ENCODE results near the gene POLR2J.
"Not testable (repeated sequence)": the region's sequence is repeated elsewhere in the genome, so short reads cannot be mapped to it uniquely, and the experiment has no call there.

The POLR2J gene

DNA sequence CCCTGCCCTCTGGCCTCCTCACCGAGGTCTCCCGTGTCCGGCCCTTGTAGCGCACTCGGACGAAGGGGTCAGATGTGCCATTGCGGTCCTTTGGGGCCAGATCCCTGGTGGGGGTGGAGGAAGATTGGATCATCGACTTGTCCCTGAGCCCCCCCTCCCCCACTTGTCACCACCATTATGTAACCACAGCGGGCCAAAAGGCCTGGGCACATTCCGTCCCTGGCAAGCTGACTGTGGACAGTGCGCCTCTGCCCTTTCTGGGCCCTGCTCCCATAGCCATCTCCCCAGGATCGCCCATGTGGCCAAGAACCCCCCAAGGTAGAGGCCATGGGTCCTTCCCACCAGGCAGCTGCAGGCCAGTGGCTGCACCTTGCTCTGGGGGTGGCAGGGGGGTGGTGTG is 24.4 kb upstream of the POLR2J start:
- not testable (repeated sequence) for DNase-seq (ENCODE audit: extremely low read depth, low read depth); H3K4me3 ChIP-seq (replicated peaks; ENCODE audit: low read depth, low read length)

DNA sequence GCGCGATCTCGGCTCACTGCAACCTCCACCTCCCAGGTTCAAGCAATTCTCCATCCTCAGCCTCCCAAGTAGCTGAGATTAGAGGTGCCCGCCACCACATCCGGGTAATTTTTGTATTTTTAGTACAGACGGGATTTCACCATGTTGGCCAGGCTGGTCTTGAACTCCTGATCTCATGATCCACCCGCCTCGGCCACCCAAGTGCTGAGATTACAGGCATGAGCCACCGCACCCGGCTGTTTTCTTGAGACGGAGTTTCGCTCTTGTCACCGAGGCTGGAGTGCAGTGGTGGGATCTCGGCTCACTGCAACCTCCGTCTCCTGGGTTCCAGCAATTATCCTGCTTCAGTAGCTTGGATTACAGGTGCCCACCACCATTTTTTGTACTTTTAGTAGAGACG is 19.6 kb upstream of the POLR2J start:
- H3K4me3 ChIP-seq (replicated peaks; ENCODE audit: low read depth, low read length); DNase-seq (ENCODE audit: extremely low read depth, low read depth): not testable (repeated sequence)

DNA sequence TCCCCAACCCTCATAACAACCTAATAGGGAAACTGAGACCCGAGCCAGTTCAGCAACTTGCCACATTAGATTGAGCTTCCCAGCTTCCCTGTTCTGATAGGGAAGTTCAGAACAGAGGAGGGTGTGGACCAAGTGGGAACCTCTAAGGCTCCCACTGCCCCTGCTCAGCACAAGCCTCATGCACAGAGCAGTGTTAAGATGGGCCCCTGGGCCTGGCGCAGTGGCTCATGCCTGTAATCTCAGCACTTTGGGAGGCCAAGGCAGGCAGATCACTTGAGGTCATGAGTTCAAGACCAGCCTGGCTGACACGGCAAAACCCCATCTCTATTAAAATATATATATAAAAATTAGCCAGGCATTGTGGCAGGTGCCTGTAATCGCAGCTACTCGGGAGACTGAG is 18.6 kb upstream of the POLR2J start:
- H3K4me3 ChIP-seq (replicated peaks; ENCODE audit: low read depth, low read length); DNase-seq (ENCODE audit: extremely low read depth, low read depth): not testable (repeated sequence)

DNA sequence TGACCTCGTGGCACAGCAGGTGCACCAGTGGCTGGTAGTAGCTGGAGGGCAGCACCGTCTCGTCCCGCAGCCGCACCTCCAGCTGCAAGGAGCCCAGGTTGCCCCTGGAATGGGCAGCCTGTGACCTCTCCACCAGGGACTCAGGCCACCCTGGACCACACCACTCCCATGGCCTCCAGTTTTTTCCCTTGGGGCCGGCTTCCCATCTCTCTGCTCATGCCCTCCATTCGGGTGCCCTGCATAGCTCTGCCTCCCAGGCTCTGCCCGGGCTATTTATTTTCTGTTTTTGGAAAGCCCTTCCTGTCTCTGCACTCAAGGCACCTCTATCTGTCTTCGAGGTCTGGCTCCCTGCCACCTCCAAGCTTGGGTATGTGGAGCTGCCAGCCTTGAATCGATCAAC is 18.1 kb upstream of the POLR2J start:
- not testable (repeated sequence) for H3K4me3 ChIP-seq (replicated peaks; ENCODE audit: low read depth, low read length); DNase-seq (ENCODE audit: extremely low read depth, low read depth)

DNA sequence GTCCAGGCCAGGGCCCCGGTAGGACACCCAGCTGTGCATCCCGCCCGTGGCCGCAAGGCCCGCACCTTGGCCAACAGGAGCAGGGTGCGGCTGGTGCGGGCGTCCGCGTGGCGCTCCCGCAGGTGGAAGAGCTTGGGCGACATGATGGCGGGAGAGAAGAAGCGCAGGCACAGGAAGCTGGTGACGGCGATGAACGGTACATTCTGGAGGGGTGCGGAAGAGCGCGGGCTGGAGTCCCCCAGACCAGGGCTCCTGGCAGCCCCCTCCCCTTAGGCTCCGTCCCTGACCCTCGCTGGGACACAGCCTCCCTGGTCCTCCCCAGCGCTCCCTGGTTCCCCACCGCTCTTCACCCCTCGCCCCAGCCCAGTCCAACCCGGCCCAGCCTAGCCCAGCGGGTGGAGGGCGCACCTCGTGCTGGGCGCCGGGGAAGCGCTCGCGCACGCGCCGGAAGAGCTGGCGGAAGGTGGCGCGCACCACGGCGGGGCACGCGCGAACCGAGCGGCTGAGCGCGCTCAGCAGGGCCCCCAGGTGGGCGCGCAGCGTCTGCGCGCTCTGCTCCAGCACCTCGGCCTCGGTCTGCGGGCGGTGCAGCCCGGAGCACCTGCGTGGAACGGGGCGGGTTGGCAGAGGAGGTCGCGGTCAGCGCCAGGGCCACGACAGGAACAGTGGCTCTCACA is 15.9 kb upstream of the POLR2J start:
- H3K4me3 ChIP-seq (replicated peaks; ENCODE audit: low read depth, low read length), result not testable (repeated sequence)

DNA sequence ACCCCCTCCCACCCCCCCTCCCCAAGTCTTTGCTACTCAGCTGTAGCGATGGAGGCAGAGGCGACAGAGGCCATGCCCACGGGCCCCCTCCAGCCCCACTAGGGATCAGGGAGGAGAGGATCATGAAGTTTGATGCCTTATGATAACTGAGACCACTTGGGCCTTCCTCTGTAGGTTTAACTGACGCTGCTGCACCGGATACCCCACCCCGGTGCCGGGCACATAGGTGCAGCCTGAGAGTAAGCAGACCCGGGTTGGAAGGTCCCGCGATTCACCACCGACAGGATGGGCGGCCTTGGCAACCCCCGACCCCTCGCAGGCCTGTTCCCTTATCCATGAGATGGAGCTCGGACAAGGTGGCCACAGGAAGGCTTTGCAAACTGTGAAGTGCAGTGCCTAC is 15.3 kb upstream of the POLR2J start:
- not testable (repeated sequence) for DNase-seq (ENCODE audit: extremely low read depth, low read depth); H3K4me3 ChIP-seq (replicated peaks; ENCODE audit: low read depth, low read length)

More for the DNA sequence above, 15.9 kb upstream of the POLR2J start:
- DNase-seq (ENCODE audit: extremely low read depth, low read depth), result not testable (repeated sequence)

DNA sequence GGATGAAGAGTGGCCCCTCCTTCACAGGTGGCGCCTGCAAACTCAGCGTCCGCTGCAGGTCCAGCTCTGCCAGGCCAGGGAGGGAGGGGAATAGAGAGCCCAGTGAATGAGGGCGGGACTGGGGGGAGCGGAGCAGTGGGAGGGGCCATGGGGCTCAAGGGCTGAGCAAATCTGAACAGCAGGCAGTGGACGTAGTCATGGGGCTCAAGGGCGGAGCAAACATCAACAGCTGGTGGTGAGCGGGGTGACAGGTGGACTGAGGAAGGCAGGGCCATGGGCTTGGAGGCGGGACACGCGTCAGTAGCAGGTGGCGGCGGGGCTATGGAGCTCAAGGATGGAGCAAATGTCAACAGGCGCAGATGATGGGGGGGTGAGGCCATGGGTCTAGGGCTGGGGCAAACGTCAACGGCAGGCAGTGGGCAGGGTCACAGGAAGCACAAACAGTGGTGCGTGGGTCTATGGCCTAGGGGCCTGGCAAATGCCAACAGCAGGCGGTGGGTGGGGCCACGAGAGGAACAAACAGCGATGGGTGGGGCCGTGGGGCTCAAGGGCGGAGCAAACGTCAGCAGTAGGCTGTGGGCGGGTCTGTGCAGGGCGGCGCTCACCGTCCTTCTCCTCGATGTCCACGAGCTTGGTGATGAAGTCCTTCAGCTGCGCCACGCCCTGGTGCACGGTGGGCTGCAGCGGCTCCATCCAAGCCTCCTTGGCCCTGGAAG is 14.7 kb upstream of the POLR2J start:
- not testable (repeated sequence) for DNase-seq (ENCODE audit: extremely low read depth, low read depth); H3K4me3 ChIP-seq (replicated peaks; ENCODE audit: low read depth, low read length)

DNA sequence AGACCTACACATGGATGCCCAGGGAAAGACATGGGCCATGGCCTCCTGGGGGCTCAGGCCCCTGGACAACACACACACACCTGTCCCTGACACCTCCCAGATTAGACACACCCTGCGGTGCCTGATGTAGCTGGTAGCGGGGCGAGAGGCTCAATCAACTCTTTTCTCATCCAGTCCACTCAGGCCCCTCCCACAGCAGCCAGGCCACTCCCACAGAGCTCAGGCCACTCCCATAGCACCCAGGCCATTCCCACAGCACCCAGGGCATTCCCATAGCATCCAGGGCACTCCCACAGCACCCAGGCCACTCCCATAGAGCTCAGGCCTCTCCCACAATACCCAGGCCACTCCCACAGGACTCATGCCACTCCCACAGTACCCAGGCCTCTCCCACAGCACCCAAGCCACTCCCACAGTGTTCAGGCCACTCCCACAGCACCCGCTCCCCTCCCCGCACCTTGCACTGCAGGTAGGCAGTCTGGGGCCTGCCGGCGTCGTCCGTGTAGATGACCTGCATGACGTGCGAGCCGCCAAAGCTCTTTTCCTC is 11.9 kb upstream of the POLR2J start:
- DNase-seq (ENCODE audit: extremely low read depth, low read depth), result not testable (repeated sequence)

DNA sequence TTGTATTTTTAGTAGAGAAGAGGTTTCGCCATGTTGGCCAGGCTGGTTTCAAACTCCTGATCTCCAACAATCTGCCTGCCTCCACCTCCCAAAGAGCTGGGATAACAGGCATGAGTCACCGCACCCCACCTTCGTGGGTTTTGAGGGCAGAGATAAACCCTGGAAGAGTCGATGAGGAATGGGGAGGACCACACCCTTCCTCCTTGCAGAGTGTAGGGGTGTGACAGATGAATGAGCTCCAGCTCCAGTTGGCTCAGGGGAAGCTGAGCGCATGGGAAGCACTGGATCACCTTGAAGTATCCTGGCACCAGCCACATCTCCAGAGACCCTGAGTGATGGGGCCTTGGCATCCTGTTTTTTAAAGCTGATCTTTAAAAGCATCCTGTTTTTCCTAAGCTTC is 5.6 kb upstream of the POLR2J start:
- not testable (repeated sequence) for DNase-seq (ENCODE audit: extremely low read depth, low read depth); H3K4me3 ChIP-seq (replicated peaks; ENCODE audit: low read depth, low read length)

More for the DNA sequence above, 11.9 kb upstream of the POLR2J start:
- H3K4me3 ChIP-seq (replicated peaks; ENCODE audit: low read depth, low read length), result not testable (repeated sequence)

DNA sequence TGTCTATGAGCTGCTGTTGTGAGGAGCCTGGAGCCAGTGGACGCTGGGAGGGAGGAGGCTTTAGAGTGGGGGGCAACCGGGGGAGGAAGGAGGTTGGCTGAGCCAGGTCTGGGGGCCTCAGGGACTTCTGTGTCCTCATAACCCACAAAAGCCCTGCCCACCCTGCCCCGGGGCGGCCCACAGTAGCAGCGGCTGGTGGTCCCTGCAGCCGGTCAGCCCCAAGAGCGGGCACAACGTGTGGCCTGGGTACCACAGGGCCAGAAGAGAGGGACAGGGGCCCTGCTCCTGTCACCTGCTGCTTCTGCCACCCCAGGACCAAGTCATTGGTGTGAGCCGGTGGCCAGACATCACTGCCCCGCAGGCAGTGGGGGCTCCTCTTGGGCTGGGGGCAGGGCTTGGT is 3.2 kb upstream of the POLR2J start:
- H3K4me3 ChIP-seq (replicated peaks; ENCODE audit: low read depth, low read length); DNase-seq (ENCODE audit: extremely low read depth, low read depth): not testable (repeated sequence)

DNA sequence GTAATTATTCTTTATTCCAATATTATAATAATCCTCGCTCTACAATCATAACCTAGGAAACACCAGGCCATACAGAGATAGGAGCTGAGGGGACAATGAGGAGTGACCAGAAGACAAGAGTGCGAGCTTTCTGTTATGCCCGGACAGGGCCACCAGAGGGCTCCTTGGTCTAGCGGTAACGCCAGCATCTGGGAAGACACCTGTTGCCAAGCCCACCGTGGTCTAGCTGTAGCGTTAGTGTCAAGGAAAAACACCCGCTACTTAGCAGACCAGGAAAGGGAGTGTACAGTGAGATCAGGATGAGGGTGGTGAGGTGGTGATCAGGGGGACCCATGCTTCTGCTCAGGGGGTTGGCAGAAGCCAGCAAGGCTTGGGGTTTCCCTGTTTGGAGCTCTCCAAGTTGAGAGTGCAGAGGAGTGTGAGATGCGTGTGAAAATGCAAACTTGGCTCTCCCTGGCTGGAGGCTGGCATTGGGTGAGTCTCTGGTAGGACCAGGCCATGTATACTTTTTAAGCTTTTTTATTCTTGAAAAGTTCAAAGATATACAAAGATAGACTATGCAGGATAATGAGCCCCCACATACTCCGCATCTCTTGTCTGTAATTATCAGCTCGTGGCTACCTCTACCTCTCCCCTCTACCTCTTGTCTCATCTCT is 1.4 kb upstream of the POLR2J start:
- not testable (repeated sequence) for DNase-seq (ENCODE audit: extremely low read depth, low read depth); H3K4me3 ChIP-seq (replicated peaks; ENCODE audit: low read depth, low read length)
- TF ChIP-seq, protein P1, sequence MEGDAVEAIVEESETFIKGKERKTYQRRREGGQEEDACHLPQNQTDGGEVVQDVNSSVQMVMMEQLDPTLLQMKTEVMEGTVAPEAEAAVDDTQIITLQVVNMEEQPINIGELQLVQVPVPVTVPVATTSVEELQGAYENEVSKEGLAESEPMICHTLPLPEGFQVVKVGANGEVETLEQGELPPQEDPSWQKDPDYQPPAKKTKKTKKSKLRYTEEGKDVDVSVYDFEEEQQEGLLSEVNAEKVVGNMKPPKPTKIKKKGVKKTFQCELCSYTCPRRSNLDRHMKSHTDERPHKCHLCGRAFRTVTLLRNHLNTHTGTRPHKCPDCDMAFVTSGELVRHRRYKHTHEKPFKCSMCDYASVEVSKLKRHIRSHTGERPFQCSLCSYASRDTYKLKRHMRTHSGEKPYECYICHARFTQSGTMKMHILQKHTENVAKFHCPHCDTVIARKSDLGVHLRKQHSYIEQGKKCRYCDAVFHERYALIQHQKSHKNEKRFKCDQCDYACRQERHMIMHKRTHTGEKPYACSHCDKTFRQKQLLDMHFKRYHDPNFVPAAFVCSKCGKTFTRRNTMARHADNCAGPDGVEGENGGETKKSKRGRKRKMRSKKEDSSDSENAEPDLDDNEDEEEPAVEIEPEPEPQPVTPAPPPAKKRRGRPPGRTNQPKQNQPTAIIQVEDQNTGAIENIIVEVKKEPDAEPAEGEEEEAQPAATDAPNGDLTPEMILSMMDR (IDR thresholded peaks at IDR 0.05; ENCODE audit: low read depth, low read length, missing control alignments), result peak; percentile 7

DNA sequence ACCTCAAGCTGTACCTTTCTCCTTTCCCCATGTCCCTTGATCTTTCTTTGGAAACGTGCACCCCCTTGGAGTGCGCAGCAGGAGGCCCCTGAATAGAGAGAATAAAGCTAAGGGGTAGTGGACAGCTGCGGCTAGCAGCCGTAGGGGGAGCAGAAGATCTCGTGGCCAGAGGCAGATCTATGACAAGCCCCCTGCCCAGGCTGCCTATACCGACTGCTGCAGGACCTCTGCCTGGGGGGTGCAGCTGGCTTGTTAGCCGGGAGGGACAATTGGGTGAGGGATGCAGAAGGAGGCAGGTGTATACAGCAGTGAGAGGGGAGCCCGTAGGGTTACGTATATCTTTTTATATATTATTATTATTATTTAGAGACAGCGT is 475 bp upstream of the POLR2J start:
- not testable (repeated sequence) for H3K4me3 ChIP-seq (replicated peaks; ENCODE audit: low read depth, low read length)

DNA sequence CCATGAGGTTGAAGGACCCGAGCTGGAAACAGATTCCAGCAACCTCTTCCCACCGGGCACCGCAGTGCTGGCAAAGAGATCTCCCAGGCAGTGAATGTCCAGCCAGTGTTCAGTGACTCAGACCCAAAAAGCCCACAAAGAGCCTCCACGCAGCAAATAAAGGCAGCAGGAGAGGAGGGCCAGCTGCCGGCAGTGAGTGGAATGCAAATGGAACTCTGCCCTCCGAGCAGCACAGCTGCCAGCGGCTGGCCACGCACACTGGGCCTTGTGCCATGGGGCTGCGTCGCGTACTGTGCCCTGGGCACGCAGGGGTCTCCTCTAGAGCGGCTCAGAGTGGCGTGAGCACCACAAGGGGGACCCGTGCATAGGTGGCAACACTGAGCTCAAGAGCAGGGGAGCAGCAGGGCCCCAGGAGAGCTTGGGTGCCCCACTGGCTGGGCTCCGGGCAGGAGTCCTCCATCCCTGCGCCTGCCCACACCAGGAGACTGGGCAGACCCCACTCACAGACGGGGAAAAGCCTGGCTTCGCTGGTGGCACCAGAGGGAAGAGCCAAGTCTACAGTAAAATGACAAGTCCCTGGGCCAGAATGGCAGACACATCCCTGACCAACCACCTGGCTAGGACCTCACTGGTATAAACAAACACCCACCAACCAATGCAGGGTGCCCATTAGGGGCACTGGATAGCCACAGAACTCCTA is 3.8 kb downstream of the POLR2J start:
- not testable (repeated sequence) for DNase-seq (ENCODE audit: extremely low read depth, low read depth); H3K4me3 ChIP-seq (replicated peaks; ENCODE audit: low read depth, low read length)

More for the DNA sequence above, 475 bp upstream of the POLR2J start:
- DNase-seq (ENCODE audit: extremely low read depth, low read depth), result not testable (repeated sequence)

DNA sequence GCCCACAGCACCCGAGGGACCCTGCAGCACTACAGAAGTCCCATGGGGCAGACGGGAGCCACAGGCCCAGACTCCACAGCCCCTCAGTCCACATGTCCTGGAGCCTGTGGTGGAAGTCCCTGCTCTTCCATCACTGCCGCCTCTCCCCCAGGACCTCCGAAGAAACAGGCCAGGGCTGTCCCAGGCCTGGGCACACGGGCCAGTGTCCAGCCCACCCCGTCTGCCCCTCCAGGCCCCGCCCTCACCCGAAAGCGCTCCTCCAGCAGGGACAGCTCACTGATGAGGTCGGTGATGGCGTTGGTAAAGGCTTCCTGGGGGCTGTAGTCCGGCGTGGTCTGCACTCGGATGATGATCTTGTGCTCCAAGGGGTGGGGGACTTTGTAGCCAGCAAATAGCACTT is 4.6 kb downstream of the POLR2J start:
- not testable (repeated sequence) for DNase-seq (ENCODE audit: extremely low read depth, low read depth); H3K4me3 ChIP-seq (replicated peaks; ENCODE audit: low read depth, low read length)

Data from HFF-Myc (cell line).